ENCODE data around the gene PIP5K1B.

PIP5K1B gene

DNA sequence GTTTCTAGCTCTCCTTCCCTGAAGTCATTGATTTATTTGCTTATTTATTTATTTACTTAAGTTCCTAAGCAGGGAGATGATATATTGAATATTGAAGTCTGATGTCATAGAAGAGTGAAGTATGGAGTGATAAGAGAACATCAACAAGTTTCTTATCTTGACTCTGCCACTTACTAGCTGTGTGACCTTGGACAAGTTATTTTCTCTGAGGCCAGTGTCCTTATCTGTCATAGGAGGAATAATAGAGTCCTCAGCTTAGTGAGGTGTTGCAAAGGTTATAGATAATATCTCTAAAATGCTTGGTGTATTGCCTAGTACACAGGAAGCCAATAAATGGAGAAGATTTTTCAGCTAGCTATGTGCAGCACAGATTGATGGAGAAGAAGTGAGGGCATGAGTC, 32.4 kb upstream of the PIP5K1B start:
- Mint-ChIP-seq H3K27me3 (ENCODE audit: low read depth) (peaks cover 17% of the 10 kb centered on the region), H3K9me3 (no peaks in the 10 kb centered on the region), H3K27ac (no peak overlapping the region), H3K36me3 (ENCODE audit: low read depth) (no peaks in the 10 kb centered on the region), H3K4me3 (no peak overlapping the region), H3K4me1 (no peaks in the 10 kb centered on the region)
- TF ChIP-seq, protein P1, sequence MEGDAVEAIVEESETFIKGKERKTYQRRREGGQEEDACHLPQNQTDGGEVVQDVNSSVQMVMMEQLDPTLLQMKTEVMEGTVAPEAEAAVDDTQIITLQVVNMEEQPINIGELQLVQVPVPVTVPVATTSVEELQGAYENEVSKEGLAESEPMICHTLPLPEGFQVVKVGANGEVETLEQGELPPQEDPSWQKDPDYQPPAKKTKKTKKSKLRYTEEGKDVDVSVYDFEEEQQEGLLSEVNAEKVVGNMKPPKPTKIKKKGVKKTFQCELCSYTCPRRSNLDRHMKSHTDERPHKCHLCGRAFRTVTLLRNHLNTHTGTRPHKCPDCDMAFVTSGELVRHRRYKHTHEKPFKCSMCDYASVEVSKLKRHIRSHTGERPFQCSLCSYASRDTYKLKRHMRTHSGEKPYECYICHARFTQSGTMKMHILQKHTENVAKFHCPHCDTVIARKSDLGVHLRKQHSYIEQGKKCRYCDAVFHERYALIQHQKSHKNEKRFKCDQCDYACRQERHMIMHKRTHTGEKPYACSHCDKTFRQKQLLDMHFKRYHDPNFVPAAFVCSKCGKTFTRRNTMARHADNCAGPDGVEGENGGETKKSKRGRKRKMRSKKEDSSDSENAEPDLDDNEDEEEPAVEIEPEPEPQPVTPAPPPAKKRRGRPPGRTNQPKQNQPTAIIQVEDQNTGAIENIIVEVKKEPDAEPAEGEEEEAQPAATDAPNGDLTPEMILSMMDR (IDR thresholded peaks at IDR 0.05; ENCODE audit: unreplicated experiment in 3 of 3), result no peak

DNA sequence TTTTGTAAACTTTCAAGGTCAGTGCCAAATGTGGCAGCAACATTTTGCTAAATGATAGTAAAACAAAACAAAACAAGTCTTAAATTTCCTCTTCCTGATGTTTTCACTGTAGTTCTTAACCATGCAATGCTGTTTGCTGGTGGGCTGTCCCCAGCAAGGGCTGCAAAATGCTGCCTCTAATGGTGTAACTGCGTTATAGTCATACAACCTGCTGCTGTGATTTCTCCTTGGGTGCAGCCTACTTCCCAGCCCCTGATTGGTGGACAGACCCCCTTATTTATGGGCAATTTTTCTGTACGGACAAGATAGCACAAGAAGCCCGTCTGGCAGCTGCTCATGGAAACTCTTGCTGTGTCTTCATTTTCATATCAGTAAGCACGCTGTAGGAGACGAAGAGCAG, 26.6 kb upstream of the PIP5K1B start:
- no peaks in the 10 kb centered on the region for H3K9me3 Mint-ChIP-seq
- H3K4me1 Mint-ChIP-seq, result no peaks in the 10 kb centered on the region
- no peak overlapping the region for H3K4me3 Mint-ChIP-seq
- peaks cover 17% of the 10 kb centered on the region for H3K27me3 Mint-ChIP-seq (ENCODE audit: low read depth)
- H3K27ac Mint-ChIP-seq, result no peak overlapping the region
- TF ChIP-seq, protein P1 (IDR thresholded peaks at IDR 0.05; ENCODE audit: unreplicated experiment in 3 of 3), result peak; percentile 34 to 57 (median 56)
- no peaks in the 10 kb centered on the region for H3K36me3 Mint-ChIP-seq (ENCODE audit: low read depth)

DNA sequence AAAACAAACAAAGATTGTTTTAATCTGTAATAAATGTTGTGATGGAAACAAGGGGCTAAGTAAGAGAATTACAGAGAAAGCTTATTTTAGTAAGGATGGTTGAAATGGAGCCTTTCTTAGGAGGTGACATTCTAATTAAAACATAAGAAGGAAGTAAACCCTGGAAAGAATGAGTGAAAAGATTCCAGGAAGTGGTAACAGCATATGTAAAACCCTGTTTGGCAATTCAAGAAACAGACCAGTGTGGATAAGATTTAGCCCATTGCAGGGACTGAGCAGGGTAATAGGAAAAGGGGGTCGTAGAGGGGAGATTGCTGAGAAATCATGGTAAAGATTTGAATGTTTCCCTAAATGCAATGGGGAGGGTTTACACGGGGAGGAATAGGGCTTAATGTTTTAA, 21.6 kb upstream of the PIP5K1B start:
- TF ChIP-seq, protein P1 (IDR thresholded peaks at IDR 0.05; ENCODE audit: unreplicated experiment in 3 of 3), result no peak
- Mint-ChIP-seq H3K4me1 (no peaks in the 10 kb centered on the region), H3K27me3 (ENCODE audit: low read depth) (peaks cover 26% of the 10 kb centered on the region), H3K9me3 (no peaks in the 10 kb centered on the region), H3K27ac (no peak overlapping the region), H3K4me3 (no peak overlapping the region), H3K36me3 (ENCODE audit: low read depth) (no peaks in the 10 kb centered on the region)

DNA sequence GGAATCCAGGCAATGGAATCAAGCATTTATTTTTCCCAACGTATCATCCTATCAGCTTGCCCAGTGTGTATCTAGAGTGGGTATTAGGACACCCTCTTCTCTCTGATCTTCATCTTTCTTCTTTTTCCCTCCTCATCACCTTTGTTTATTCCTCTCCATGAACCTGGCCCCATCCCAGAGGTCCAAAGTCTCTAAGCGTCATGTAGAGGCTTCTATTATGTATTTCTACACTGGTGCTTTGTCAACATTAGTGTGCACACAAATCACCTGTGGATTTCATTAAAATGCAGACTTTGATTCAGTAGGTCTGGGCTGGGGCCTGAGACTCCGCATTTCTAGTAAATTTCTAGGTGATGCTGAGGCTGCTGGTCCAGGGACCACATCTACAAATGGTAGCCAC, 19.8 kb upstream of the PIP5K1B start:
- no peaks in the 10 kb centered on the region for H3K4me1 Mint-ChIP-seq
- no peaks in the 10 kb centered on the region for H3K9me3 Mint-ChIP-seq
- H3K36me3 Mint-ChIP-seq (ENCODE audit: low read depth), result no peaks in the 10 kb centered on the region
- H3K4me3 Mint-ChIP-seq, result no peak overlapping the region
- TF ChIP-seq, protein P1 (IDR thresholded peaks at IDR 0.05; ENCODE audit: unreplicated experiment in 3 of 3), result no peak
- H3K27me3 Mint-ChIP-seq (ENCODE audit: low read depth), result peaks cover 26% of the 10 kb centered on the region
- H3K27ac Mint-ChIP-seq, result no peak overlapping the region

DNA sequence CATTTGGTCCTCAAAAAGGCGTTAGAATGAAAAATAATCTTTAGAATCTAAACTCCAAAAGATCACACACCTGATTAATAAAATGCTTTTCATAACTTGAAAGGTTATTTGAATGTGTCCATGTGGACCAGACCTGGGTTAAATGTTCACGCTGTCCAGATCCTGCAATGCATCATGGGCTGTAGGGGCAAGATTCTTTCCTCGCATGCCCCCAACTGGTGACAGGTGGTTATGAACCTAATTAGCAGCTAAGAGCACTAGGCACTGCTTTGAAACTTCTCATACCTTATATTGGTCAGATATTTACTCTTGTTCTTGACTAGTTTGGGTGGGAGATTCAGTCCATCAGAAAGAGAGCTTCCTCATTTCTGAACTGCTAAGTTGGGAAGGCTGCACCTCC, 19.3 kb upstream of the PIP5K1B start:
- no peak overlapping the region for H3K27ac Mint-ChIP-seq
- H3K9me3 Mint-ChIP-seq, result no peaks in the 10 kb centered on the region
- H3K27me3 Mint-ChIP-seq (ENCODE audit: low read depth), result peaks cover 26% of the 10 kb centered on the region
- no peak overlapping the region for H3K4me3 Mint-ChIP-seq
- no peaks in the 10 kb centered on the region for H3K4me1 Mint-ChIP-seq
- H3K36me3 Mint-ChIP-seq (ENCODE audit: low read depth), result no peaks in the 10 kb centered on the region
- TF ChIP-seq, protein P1 (IDR thresholded peaks at IDR 0.05; ENCODE audit: unreplicated experiment in 3 of 3), result peak in 1 of 3 experiments; percentile 24

DNA sequence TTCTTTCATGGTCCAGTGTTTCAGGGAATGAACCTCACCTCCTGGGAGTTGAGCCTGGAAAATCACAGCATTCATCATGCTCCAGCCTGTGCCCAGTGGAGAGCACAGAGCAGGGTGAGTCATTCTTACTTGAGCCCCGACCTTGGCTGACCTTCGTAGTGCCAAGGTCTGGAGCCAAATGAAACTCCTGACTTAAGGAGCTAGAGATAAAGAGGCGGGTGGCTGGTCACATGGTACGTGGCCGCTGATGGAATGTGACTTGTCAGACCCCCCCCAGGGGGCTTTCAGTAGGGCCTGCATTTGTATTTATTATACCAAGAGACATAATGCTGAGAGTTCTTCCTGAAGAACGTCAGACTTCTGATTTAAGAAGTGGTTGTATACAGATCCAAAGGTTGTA, 15.0 kb upstream of the PIP5K1B start:
- no peaks in the 10 kb centered on the region for H3K4me1 Mint-ChIP-seq
- H3K9me3 Mint-ChIP-seq, result no peaks in the 10 kb centered on the region
- no peak overlapping the region for H3K27ac Mint-ChIP-seq
- no peak overlapping the region for H3K4me3 Mint-ChIP-seq
- peaks cover 13% of the 10 kb centered on the region for H3K27me3 Mint-ChIP-seq (ENCODE audit: low read depth)
- H3K36me3 Mint-ChIP-seq (ENCODE audit: low read depth), result no peaks in the 10 kb centered on the region
- TF ChIP-seq, protein P1 (IDR thresholded peaks at IDR 0.05; ENCODE audit: unreplicated experiment in 3 of 3), result no peak
